NB4 (cell line): Measurements from ENCODE around the gene UNC5A.

Source experiments
- CTCF ChIP-seq: IDR thresholded peaks from one replicate; pipeline ENCODE4 v1.5.1; 2012; ENCODE audit warnings: low read depth, low read length
- MYC ChIP-seq: IDR thresholded peaks from 2 replicates; pipeline ENCODE4 v1.6.1; 2011; ENCODE audit warnings: low read depth, low read length
- POLR2A ChIP-seq: IDR thresholded peaks from 2 replicates; pipeline ENCODE4 v1.6.1; 2011; ENCODE audit warnings: mild to moderate bottlenecking; ENCODE audit not compliant: insufficient read length; ENCODE audit errors: extremely low read depth

DNA sequence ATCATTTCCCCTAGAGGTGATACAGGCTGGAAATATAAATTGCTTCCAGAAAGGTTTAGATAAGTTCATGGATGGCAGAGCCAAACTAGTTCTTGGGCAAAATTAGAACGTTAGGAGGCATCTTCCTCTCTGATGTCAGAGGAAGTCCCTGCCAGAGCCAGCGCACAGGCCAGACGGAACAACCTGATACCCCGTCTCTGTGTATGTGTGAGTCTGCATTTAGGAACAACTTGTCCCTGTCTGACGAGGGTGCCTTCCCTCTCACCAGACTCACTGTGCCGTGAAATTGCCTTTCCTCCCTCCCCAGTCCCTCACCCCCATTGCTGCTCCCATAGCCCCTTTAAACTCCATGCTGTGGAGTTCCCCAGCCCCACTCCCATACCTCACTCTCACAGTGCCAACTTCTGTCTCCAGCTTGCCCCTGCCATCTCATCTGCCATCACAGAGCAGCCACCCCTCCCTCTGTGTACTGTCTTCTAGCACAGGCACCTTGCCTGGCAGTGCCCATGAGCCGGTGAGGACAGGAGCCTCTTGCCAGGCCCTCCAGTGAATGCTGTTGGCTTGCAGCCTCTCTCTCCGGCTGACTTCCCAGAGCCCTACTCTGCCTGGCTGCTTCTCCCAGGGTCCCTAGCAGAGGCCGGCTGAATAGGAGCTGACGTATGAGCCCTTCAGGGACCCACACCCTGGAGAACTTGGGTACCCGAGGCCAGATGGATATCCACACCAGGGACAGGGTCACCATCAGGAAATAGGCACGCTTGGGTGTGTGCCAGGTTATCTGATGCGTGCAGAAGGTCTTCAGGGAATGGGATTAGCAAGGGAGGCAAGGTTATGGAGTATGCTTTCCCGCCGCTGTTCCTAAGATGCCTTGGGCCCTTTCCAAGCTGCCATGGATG is 26.7 kb downstream of the UNC5A start:
- TF ChIP-seq CTCF: no peak
- TF ChIP-seq POLR2A: no peak
- no peak for TF ChIP-seq MYC
